Retinal pigment epithelial cell (primary cell): Measurements from ENCODE around the gene TET2.

Experiments used
- DNase-seq: peaks from one replicate; pipeline ENCODE4 v3.0.0-alpha.2; 2010; ENCODE audit warnings: low read depth
- H3K4me3 ChIP-seq: 2 replicates; pipeline ENCODE4 v1.5.1; 2011; ENCODE audit warnings: mild to moderate bottlenecking, low read length, control low read depth, moderate library complexity
- CTCF ChIP-seq: conservative IDR thresholded peaks from 2 replicates; pipeline ENCODE4 v1.5.1; 2011; ENCODE audit warnings: low read depth, low read length, control low read depth, inconsistent platforms

TET2 gene

GRCh38 chr4:105279314-105279713 lies 132.6 kb downstream of the TET2 start:
- no peak for TF ChIP-seq CTCF
- DNase-seq = no peak
- no peak overlapping the region for H3K4me3 ChIP-seq

GRCh38 chr4:105280338-105281123 lies 133.9 kb downstream of the TET2 start:
- no peak for DNase-seq
- no peak overlapping the region for H3K4me3 ChIP-seq
- no peak for TF ChIP-seq CTCF

- H3K4me3 ChIP-seq = no peak overlapping the region
- no peak for TF ChIP-seq CTCF
- no peak for DNase-seq
Measured at GRCh38 chr4:105281124-105281415, 134.4 kb downstream of the TET2 start.

GRCh38 chr4:105282489-105282888 lies 135.8 kb downstream of the TET2 start:
- no peak for TF ChIP-seq CTCF
- no peak for DNase-seq
- H3K4me3 ChIP-seq = no peak overlapping the region

GRCh38 chr4:105283501-105283900 lies 136.8 kb downstream of the TET2 start:
- TF ChIP-seq CTCF = no peak
- no peak overlapping the region for H3K4me3 ChIP-seq
- no peak for DNase-seq

GRCh38 chr4:105288121-105288520 lies 141.4 kb downstream of the TET2 start:
- no peak overlapping the region for H3K4me3 ChIP-seq
- no peak for TF ChIP-seq CTCF
- no peak for DNase-seq

- no peak for TF ChIP-seq CTCF
- DNase-seq = no peak
- no peak overlapping the region for H3K4me3 ChIP-seq
Measured at GRCh38 chr4:105291925-105292324, 145.2 kb downstream of the TET2 start.
